ENCODE results near the gene ASCL5. TPM values are rescaled to one million over a fixed set of nuclear protein-coding genes. Genes with fewer than 3 reads are reported as not detected.
"Not testable (repeated sequence)": the region's sequence is repeated elsewhere in the genome, so short reads cannot be mapped to it uniquely, and the experiment has no call there.

Gene ASCL5
- total RNA-seq, 1 donor = not detected

DNA sequence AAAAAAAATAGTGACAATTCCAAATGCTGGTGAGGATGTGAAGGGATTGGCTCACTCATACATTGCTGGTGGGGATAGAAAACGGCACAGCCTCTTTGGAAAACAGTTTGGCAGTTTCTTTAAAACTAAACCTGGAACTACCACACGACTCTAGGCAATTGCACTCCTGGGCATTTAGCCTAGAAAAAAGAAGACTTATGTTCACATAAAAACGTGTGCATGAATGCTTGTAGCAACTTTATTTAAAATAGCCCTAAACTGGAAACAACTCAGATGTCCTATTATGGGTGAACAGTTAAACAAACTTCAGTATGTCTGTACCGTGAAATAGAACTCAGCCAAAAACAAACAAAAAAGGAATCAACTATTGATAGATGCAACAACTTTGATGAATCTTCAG is 36.7 kb upstream of the ASCL5 start:
- TF ChIP-seq, protein P1, sequence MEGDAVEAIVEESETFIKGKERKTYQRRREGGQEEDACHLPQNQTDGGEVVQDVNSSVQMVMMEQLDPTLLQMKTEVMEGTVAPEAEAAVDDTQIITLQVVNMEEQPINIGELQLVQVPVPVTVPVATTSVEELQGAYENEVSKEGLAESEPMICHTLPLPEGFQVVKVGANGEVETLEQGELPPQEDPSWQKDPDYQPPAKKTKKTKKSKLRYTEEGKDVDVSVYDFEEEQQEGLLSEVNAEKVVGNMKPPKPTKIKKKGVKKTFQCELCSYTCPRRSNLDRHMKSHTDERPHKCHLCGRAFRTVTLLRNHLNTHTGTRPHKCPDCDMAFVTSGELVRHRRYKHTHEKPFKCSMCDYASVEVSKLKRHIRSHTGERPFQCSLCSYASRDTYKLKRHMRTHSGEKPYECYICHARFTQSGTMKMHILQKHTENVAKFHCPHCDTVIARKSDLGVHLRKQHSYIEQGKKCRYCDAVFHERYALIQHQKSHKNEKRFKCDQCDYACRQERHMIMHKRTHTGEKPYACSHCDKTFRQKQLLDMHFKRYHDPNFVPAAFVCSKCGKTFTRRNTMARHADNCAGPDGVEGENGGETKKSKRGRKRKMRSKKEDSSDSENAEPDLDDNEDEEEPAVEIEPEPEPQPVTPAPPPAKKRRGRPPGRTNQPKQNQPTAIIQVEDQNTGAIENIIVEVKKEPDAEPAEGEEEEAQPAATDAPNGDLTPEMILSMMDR (IDR thresholded peaks at IDR 0.05; ENCODE audit: insufficient read depth, low read length) = no peak
- no peak overlapping the region for H3K4me3 ChIP-seq (ENCODE audit: low read depth, low read length)
- DNase-seq (ENCODE audit: low read depth) = no peak

DNA sequence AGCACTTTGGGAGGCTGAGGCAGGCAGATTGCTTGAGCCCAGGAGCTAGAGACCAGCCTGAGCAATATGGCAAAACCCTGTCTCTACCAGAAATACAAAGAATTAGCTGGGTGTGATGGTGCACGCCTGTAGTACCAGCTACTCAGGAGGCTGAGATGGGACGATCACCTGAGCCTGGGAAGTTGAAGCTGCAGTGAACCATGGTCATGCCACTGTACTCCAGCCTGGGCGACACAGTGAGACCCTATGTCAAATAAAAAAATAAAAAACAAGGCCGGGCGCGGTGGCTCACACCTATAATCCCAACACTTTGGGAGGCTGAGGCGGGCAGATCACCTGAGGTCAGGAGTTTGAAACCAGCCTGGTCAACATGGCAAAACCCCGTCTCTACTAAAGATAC is 36.1 kb upstream of the ASCL5 start:
- H3K4me3 ChIP-seq (ENCODE audit: low read depth, low read length); DNase-seq (ENCODE audit: low read depth): not testable (repeated sequence)

DNA sequence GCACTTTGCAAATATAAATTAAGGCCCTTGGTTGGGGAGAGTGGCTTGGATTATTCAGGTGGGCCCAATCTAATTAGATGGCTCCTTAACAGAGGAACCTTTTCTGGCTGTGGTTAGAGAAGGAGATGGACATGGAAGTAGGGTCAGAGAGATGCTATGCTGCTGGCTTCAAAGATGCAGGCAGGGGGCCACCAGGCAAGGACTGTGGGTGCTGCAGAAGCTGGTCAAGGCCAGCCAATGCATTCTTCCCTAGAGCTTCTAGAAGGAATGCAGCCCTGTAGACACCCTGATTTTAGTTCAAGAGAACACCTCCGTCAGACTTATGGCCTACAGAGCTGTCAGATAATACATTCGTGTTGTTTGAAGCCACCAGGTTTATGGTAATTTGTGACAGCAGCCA is 31.0 kb upstream of the ASCL5 start:
- DNase-seq (ENCODE audit: low read depth) = no peak
- TF ChIP-seq, protein P1 (IDR thresholded peaks at IDR 0.05; ENCODE audit: insufficient read depth, low read length) = no peak
- no peak overlapping the region for H3K4me3 ChIP-seq (ENCODE audit: low read depth, low read length)

DNA sequence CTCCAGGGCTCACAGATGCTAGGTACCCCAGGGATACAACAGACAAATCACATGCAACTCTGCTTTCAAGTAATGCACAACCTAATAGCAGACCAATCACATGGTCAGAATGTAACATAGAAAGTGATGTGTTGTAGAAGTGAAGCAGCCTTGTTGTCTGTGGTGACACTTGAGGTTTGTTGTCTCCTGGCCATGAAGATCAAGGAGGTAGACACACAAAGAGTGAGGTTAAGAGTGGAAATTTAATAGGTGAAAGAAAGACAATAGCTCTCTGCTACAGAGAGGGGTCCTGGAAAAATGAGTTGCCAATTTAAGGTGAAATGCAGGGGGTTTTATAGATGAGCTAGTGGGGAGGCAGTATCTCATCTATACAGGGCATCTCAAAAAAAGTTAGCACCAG is 29.8 kb upstream of the ASCL5 start:
- TF ChIP-seq, protein P1 (IDR thresholded peaks at IDR 0.05; ENCODE audit: insufficient read depth, low read length) = no peak
- no peak for DNase-seq (ENCODE audit: low read depth)
- no peak overlapping the region for H3K4me3 ChIP-seq (ENCODE audit: low read depth, low read length)

DNA sequence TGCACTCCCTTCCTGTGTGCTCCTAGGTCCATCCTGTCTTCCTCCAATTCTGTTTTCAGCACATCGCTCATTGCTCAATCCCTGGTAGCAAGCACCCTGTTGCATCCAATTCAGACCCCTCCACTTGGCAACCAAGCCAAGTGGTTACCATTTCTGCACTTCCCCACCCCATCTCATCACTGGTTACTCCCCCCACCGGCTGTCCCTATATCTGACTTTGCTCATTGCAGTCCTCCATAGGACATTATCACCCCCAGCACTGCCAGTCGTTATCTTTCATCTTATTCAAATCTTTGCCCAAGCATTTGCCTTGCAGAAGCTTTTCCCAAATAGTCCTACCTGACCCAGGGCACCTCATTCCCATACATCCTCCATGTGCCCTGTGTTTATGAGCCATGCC is 29.4 kb upstream of the ASCL5 start:
- TF ChIP-seq, protein P1 (IDR thresholded peaks at IDR 0.05; ENCODE audit: insufficient read depth, low read length) = no peak
- no peak overlapping the region for H3K4me3 ChIP-seq (ENCODE audit: low read depth, low read length)
- DNase-seq (ENCODE audit: low read depth) = no peak

DNA sequence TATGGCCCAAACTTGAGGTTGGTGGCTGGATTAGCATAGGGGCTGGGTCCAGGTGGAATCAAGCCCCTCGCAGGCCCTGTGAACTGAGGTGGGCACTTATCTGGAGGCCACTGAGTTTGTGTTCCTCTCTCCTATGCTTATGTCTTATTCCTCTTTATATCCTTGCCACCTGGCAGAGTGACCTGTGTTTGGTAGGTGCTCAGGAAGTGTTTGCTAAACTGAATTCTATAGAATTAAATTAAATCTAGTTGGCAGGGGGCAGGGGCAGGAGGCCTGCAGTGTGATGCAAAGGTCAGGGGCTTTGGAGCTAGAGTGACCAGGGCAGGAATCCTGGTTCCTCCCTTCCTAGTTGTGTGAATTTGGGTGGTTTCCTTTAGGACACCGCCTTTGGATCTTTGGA is 28.4 kb upstream of the ASCL5 start:
- no peak overlapping the region for H3K4me3 ChIP-seq (ENCODE audit: low read depth, low read length)
- TF ChIP-seq, protein P1 (IDR thresholded peaks at IDR 0.05; ENCODE audit: insufficient read depth, low read length) = no peak
- DNase-seq (ENCODE audit: low read depth) = no peak

DNA sequence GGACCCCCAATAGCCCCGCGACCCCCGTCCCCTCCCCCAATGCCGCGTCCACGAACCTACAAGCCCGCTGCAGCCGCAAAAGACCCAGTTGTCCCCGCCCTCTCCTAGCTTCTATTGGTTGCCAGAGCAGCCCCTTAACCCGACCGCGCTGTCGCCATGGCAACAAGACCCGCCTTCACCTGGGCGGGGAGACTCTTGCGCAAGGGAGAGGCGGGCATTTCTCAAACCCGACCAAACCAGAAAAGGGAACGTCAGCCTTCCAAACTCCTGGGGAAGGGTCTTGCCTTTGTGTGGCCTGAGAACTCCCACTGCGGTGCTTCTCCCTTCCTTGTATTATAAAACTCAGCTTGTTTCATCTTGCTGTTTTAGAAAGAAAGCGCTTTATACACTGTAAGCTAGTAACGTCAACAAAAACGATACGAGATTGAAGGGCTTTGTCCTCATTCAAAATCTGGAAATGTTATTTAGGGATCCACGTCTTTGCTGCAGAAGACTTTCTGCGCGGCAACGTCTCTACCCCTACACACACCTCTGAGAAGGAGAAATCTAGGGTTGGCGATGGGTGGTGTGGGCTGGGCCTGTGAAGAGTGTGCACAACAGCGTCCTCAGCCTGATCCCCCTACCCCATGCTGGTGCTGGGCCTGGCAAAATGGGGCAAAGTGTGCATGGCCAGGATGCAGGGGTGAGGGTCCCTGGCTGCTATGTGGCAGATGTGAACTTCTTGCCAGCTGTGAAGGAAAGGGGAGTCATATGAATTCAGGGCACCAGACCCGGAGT is 27.6 kb upstream of the ASCL5 start, which contains the start of gene TMEM9:
TMEM9 (minus strand) TSS at position 86 of the 777 bp plus-strand sequence. CDS start 551 bp downstream, outside the sequence.
- DNase-seq (ENCODE audit: low read depth) = peak; percentile 92
- TF ChIP-seq, protein P1 (IDR thresholded peaks at IDR 0.05; ENCODE audit: insufficient read depth, low read length) = no peak
- peak within 1 kb of the TSS; percentile 85 for H3K4me3 ChIP-seq (ENCODE audit: low read depth, low read length)

All from fibroblast of the aortic adventitia (primary cell).